A673 (cell line): Measurements from ENCODE around the gene TP53I11.

Experiments used
- EZH2 ChIP-seq: fragments of 200-600 bp; sonication (generic); IDR thresholded peaks from 2 replicates; pipeline ENCODE4 v1.6.1; 2017; ENCODE audit warnings: borderline replicate concordance, low read depth, mild to moderate bottlenecking, mixed read lengths, antibody characterized with exemption, low read length; ENCODE audit not compliant: poor library complexity, severe bottlenecking
- TF ChIP-seq, protein P1 (sequence below): fragments of 300-800, 200-600 bp; sonication (generic); conservative IDR thresholded peaks from 2 replicates; pipeline ENCODE4 v1.5.1; 2017; ENCODE audit warnings: low read depth, mild to moderate bottlenecking, antibody characterized with exemption, low read length, moderate library complexity, mixed read lengths

DNA sequence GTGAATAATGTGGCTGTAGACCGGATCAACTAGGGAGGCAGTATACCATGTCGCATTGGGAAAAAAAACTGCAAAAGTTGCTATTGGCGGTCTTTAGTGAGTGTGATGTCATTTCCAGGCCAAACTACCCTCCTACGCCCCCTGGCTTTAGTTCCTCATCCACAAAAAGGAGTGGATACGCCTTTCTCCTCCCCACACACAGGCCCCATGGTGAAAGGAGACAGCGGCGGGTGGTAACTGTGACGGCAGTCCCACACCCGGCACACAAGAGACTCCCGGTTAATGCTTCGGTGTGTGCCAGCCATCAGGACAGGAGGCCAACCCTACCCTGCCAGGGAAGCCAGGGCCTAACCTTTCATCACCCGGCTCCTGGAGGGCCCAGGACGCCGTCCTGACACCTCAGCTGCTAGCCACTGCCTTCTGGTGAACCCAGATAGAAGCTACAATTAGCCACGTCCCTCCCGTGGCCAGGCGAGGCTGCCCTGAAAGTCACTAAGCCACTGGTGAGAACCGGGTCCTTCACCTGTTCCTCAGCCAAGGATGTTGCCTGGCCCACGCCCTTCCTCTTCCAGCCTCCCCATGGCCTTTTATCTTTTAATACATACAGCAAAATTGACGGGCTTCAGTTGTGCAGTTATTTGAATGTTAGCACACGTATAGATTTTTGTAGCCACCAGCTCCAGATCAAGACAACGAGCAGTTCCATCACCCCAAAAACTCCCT lies 10.8 kb downstream of the TP53I11 start:
- TF ChIP-seq, protein P1, sequence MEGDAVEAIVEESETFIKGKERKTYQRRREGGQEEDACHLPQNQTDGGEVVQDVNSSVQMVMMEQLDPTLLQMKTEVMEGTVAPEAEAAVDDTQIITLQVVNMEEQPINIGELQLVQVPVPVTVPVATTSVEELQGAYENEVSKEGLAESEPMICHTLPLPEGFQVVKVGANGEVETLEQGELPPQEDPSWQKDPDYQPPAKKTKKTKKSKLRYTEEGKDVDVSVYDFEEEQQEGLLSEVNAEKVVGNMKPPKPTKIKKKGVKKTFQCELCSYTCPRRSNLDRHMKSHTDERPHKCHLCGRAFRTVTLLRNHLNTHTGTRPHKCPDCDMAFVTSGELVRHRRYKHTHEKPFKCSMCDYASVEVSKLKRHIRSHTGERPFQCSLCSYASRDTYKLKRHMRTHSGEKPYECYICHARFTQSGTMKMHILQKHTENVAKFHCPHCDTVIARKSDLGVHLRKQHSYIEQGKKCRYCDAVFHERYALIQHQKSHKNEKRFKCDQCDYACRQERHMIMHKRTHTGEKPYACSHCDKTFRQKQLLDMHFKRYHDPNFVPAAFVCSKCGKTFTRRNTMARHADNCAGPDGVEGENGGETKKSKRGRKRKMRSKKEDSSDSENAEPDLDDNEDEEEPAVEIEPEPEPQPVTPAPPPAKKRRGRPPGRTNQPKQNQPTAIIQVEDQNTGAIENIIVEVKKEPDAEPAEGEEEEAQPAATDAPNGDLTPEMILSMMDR: peak; percentile 61
- TF ChIP-seq EZH2: no peak
